GM21737 (cell line): ENCODE results near the gene NKX3-2.

Experiments used
- ATAC-seq: cut with Tn5 transposase; IDR thresholded peaks from one replicate; pipeline ENCODE4 v1.9.1; 2021; ENCODE audit warnings: mild to moderate bottlenecking, moderate library complexity; ENCODE audit not compliant: unreplicated experiment

The NKX3-2 gene

GRCh38 chr4:13515268-13515667 is 29.0 kb downstream of the NKX3-2 start:
- ATAC-seq: no peak

- ATAC-seq: no peak
Measured at GRCh38 chr4:13514722-13515121, 29.6 kb downstream of the NKX3-2 start.

GRCh38 chr4:13511101-13511500 is 33.2 kb downstream of the NKX3-2 start:
- no peak for ATAC-seq

GRCh38 chr4:13509442-13509841 is 34.9 kb downstream of the NKX3-2 start:
- ATAC-seq: no peak

- ATAC-seq: no peak
Measured at GRCh38 chr4:13504374-13504773, 39.9 kb downstream of the NKX3-2 start.

- ATAC-seq: no peak
Measured at GRCh38 chr4:13498469-13498868, 45.8 kb downstream of the NKX3-2 start.

- no peak for ATAC-seq
Measured at GRCh38 chr4:13496605-13497004, 47.7 kb downstream of the NKX3-2 start.

- no peak for ATAC-seq
Measured at GRCh38 chr4:13495753-13496152, 48.6 kb downstream of the NKX3-2 start.

GRCh38 chr4:13493793-13494192 is 50.5 kb downstream of the NKX3-2 start:
- ATAC-seq: no peak

GRCh38 chr4:13492747-13493146 is 51.6 kb downstream of the NKX3-2 start:
- no peak for ATAC-seq
